DOHH2 (cell line): Measurements from ENCODE around the gene TNFRSF11A.

Experiments used
- H3F3A ChIP-seq: fragments of 200-600 bp; sonication (generic), shearing (Covaris generic); 2 replicates; pipeline ENCODE4 v1.6.0; 2016; ENCODE audit warnings: antibody characterized with exemption, mild to moderate bottlenecking; ENCODE audit not compliant: control insufficient read depth, insufficient read depth
- H3K27ac ChIP-seq: fragments of 200-600 bp; sonication (generic); 2 replicates; pipeline ENCODE4 v1.5.1; 2014; ENCODE audit warnings: low read depth, mild to moderate bottlenecking, low read length, moderate library complexity
- H3K27me3 ChIP-seq: fragments of 200-600 bp; sonication (generic); 2 replicates; pipeline ENCODE4 v1.6.1; 2014; ENCODE audit warnings: mild to moderate bottlenecking, low read length, mixed read lengths; ENCODE audit not compliant: control insufficient read depth
- H3K36me3 ChIP-seq: fragments of 200-600 bp; sonication (generic); 2 replicates; pipeline ENCODE4 v1.6.1; 2014; ENCODE audit warnings: mild to moderate bottlenecking, low read length, moderate library complexity, mixed read lengths; ENCODE audit not compliant: control insufficient read depth
- H3K4me1 ChIP-seq: fragments of 200-600 bp; sonication (generic); 2 replicates; pipeline ENCODE4 v1.6.1; 2014; ENCODE audit warnings: mild to moderate bottlenecking, low read length, mixed read lengths; ENCODE audit not compliant: control insufficient read depth
- H3K4me2 ChIP-seq: fragments of 200-600 bp; sonication (generic); 2 replicates; pipeline ENCODE4 v1.6.0; 2014; ENCODE audit warnings: mild to moderate bottlenecking, low read length, moderate library complexity
- H3K4me3 ChIP-seq: fragments of 200-600 bp; sonication (generic); 2 replicates; pipeline ENCODE4 v1.5.1; 2014; ENCODE audit warnings: mild to moderate bottlenecking, low read length, mixed read lengths
- H3K79me2 ChIP-seq: fragments of 200-600 bp; sonication (generic); 2 replicates; pipeline ENCODE4 v1.6.1; 2014; ENCODE audit warnings: mild to moderate bottlenecking, low read length, mixed read lengths; ENCODE audit not compliant: control insufficient read depth
- H3K9me2 ChIP-seq: fragments of 200-600 bp; sonication (generic); replicated peaks from 2 replicates; pipeline ENCODE4 v1.6.1; 2014; ENCODE audit warnings: mild to moderate bottlenecking, low read length, mixed read lengths; ENCODE audit not compliant: control insufficient read depth
- H3K9me3 ChIP-seq: fragments of 200-600 bp; sonication (generic); 2 replicates; pipeline ENCODE4 v1.6.1; 2014; ENCODE audit warnings: antibody characterized with exemption, low read length, mixed read lengths; ENCODE audit not compliant: control insufficient read depth, insufficient read depth
- H4K20me1 ChIP-seq: fragments of 200-600 bp; sonication (generic); 2 replicates; pipeline ENCODE4 v1.6.0; 2014; ENCODE audit warnings: low read depth, mild to moderate bottlenecking, antibody characterized with exemption, low read length, moderate library complexity; ENCODE audit not compliant: control insufficient read depth, insufficient read depth
- CTCF ChIP-seq: fragments of 200-600 bp; sonication (generic); IDR thresholded peaks from one replicate; pipeline ENCODE4 v1.5.1; 2014; ENCODE audit warnings: antibody characterized with exemption, mild to moderate bottlenecking, low read depth, low read length; ENCODE audit not compliant: poor library complexity, severe bottlenecking
- EZH2phosphoT487 ChIP-seq: fragments of 200-600 bp; sonication (generic); IDR thresholded peaks from 2 replicates; pipeline ENCODE4 v1.6.1; 2017; ENCODE audit warnings: borderline replicate concordance, mild to moderate bottlenecking, antibody characterized with exemption, low read length, moderate library complexity, mixed read lengths

Gene TNFRSF11A

DNA sequence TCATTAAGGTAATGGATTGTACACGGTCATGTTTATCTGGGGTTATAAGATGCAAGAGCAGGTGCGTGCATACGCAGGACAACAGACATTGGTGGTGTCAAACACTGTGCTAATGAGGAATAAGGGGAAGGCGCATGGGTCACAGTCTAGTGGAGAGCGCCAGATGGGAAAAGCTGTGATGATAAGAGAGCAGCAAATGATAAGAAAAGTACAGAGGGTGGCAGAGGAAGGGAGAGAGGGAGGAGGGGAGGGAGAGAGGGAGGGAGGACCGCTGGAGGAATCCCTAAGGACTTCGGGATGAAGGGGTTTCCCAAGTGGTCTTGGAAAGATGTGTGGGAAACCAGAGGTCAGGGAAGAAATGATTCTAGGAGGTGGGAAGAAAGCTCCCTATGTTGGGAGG, 2.9 kb downstream of the TNFRSF11A start:
- Histone ChIP-seq H3K27ac (no peak overlapping the region), H3K27me3 (peaks cover 37% of the 10 kb centered on the region), H3K4me2 (no peak overlapping the region), H3K4me3 (no peak overlapping the region), H4K20me1 (no peaks in the 10 kb centered on the region), H3F3A (no peaks in the 10 kb centered on the region; the same call in 1 of the 2 replicates), H3K9me2 (no peaks in the 10 kb centered on the region), H3K4me1 (peaks cover 21% of the 10 kb centered on the region), H3K9me3 (no peaks in the 10 kb centered on the region), H3K36me3 (no peaks in the 10 kb centered on the region), H3K79me2 (no peaks in the 10 kb centered on the region)
- no peak for TF ChIP-seq CTCF
- TF ChIP-seq EZH2phosphoT487, result no peak

DNA sequence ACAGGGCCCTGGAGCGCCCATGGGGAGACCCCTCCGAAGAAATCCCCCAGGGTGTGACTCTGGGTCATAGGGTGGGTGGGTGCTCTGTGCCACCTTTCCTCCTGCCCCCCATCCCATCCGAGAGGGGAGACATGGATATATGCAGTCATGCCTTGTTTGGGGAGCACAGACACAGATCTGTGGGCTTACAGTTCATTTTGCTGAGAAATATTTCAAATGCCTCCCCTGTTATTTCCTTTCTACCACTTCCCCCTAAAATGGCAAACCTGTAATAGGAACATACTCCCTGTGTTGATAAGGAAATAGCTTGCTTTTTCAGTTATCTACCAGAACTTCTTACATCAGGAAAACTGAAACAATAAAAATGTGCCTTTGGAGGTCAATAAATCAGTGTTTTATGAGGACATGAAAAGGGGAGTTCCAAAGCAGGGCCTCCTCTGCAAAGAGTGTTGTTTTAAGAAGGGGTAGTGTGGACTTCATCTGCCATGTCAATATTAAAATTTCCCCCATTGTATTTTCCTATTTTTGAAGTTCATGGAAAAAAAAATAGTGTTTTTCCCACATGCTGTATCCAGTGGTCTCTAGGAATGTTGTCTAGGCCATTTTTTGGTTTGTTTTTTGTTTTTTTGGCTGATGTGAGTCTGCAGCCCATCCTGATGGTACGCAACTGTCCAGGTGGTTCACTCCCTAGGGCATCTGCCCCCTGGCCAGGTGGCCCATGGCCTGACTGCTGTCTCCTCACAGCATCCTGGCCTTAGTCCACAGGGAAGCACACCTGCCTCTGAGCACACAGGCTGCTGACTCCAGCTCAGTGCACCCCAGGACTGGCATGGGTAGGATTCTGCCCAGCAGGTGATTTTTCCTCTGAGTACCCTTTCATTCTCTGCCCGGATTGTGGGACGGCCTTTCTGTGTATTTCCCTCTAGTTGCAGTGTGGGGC, 3.7 kb downstream of the TNFRSF11A start:
- H3K27me3 ChIP-seq, result peaks cover 31% of the 10 kb centered on the region

DNA sequence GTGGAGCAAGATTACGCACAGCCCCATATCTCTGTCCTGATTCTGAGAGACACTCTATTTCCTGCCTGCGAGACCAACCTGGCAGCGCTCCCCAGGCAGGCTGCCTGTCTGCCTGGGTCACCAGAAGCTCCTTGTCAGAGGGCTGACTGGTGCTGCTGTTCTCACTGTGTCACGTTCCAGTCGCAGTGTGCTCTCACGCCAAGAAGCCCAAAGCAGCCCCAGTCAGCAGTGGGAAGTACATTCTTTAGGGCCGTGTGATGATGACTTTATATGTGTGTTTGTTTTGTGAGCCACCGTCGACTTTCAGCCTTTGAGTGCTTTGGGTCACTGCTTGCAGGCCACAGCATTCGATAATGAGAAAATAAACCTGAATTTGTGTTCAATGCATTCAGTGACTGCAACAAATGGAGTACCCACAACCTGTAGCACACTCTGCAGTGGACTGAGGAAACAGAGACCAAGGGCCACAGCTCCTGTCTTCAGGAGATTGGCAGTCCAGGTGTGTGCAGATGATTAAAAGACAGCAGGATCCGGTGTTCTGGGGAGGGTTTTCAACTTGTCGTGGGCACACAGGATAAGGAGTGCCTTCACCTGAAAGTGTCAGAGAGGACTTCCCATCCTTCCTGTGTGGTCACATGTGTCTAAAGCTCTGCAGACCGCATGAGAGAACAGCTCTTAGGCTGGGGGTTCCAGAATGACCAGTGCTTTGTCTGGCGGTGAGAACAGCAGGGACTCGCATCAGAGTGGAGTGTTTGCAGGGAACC, 4.8 kb downstream of the TNFRSF11A start:
- H3K4me2 ChIP-seq, result no peak overlapping the region
- H3K79me2 ChIP-seq, result no peaks in the 10 kb centered on the region
- no peak for TF ChIP-seq EZH2phosphoT487
- no peak for TF ChIP-seq CTCF
- H3K27ac ChIP-seq, result no peak overlapping the region
- H3K4me3 ChIP-seq, result no peak overlapping the region
- H3K4me1 ChIP-seq, result peaks cover 15% of the 10 kb centered on the region
- H3K9me3 ChIP-seq, result no peaks in the 10 kb centered on the region
- H4K20me1 ChIP-seq, result no peaks in the 10 kb centered on the region
- H3K36me3 ChIP-seq, result no peaks in the 10 kb centered on the region
- H3F3A ChIP-seq, result no peaks in the 10 kb centered on the region
- H3K27me3 ChIP-seq, result peaks cover 20% of the 10 kb centered on the region
- H3K9me2 ChIP-seq, result no peaks in the 10 kb centered on the region

More for the DNA sequence above, 3.7 kb downstream of the TNFRSF11A start:
- no peak overlapping the region for H3K4me2 ChIP-seq
- no peaks in the 10 kb centered on the region for H3K9me2 ChIP-seq
- H3K36me3 ChIP-seq, result no peaks in the 10 kb centered on the region
- TF ChIP-seq CTCF (no peak), EZH2phosphoT487 (no peak)
- no peaks in the 10 kb centered on the region for H4K20me1 ChIP-seq
- H3K4me1 ChIP-seq, result peaks cover 21% of the 10 kb centered on the region
- no peaks in the 10 kb centered on the region for H3K79me2 ChIP-seq
- H3K4me3 ChIP-seq, result no peak overlapping the region
- no peaks in the 10 kb centered on the region; the same call in 1 of the 2 replicates for H3F3A ChIP-seq
- no peak overlapping the region for H3K27ac ChIP-seq
- no peaks in the 10 kb centered on the region for H3K9me3 ChIP-seq
